ENCODE data around the gene LY6G6F. TPM values are rescaled to one million over a fixed set of nuclear protein-coding genes. Genes with fewer than 3 reads are reported as not detected.

LY6G6F gene
- total RNA-seq, 4 donors from 2014 or later: not detected

DNA sequence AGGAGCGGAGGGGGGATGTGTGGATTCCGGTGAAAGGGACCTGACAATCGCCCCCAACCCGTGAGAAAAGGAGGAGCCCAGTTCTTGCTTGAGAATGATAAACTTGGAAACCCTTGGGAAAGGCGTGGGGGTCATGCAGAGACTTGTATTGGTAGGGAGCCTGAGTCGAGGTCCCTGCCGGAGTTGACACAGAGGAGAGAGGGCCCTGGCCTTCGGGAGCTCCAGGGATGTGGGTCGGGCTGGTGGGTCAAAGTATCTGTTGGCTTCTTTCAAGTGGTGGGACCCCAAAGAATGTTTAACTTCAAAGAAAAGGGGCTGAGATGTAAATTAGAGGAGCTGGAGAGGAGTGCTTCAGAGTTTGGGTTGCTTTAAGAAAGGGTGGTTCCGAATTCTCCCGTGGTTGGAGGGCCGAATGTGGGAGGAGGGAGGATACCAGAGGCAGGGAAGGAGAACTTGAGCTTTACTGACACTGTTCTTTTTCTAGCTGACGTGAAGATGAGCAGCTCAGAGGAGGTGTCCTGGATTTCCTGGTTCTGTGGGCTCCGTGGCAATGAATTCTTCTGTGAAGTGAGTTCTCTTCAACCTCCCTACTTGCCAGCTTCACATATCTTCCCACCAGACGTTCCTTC is 40.2 kb upstream of the LY6G6F start:
- Histone ChIP-seq H3K4me3 (replicated peaks in 1 of 3) (peak overlapping the region; percentile 86 to 99 (median 94)), H3K36me3 (peaks cover 42 to 50% of the 10 kb centered on the region in 2 donors), H3K27ac (peak overlapping the region; percentile 78 to 92 (median 91)), H3K27me3 (no peaks in the 10 kb centered on the region), H3K9me3 (no peaks in the 10 kb centered on the region), H3K4me1 (peaks cover 24 to 25% of the 10 kb centered on the region in 2 donors)
- intact Hi-C loops (cut with DNase I): no loop called here
- DNase-seq: no peak
- WGBS, 2 donors: 5% methylated on average over 15 of the region's 15 CpGs
- TF ChIP-seq POLR2A (IDR thresholded peaks at IDR 0.05): no peak
- TF ChIP-seq, protein P1, sequence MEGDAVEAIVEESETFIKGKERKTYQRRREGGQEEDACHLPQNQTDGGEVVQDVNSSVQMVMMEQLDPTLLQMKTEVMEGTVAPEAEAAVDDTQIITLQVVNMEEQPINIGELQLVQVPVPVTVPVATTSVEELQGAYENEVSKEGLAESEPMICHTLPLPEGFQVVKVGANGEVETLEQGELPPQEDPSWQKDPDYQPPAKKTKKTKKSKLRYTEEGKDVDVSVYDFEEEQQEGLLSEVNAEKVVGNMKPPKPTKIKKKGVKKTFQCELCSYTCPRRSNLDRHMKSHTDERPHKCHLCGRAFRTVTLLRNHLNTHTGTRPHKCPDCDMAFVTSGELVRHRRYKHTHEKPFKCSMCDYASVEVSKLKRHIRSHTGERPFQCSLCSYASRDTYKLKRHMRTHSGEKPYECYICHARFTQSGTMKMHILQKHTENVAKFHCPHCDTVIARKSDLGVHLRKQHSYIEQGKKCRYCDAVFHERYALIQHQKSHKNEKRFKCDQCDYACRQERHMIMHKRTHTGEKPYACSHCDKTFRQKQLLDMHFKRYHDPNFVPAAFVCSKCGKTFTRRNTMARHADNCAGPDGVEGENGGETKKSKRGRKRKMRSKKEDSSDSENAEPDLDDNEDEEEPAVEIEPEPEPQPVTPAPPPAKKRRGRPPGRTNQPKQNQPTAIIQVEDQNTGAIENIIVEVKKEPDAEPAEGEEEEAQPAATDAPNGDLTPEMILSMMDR (IDR thresholded peaks at IDR 0.05): no peak

DNA sequence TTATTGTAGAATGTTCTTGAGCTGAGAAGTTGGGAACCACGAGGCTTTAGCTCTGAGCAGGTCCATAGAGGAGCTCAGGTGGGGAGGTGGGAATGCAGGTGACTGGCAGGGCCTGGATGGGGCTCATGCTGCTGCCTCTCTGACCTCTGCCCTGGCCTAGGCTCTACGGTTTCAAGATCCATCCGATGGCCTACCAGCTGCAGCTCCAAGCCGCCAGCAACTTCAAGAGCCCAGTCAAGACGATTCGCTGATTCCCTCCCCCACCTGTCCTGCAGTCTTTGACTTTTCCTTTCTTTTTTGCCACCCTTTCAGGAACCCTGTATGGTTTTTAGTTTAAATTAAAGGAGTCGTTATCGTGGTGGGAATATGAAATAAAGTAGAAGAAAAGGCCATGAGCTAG is 37.0 kb upstream of the LY6G6F start, which contains the start of gene LY6G5B:
Gene LY6G5B (plus strand): TSS at position 301 of the 400 bp plus-strand sequence. CDS start 975 bp downstream, outside the sequence.
- Histone ChIP-seq H3K27ac (no peak within 1 kb of the TSS), H3K9me3 (no peaks in the 10 kb centered on the region), H3K36me3 (peaks cover 52 to 63% of the 10 kb centered on the region in 2 donors), H3K4me3 (replicated peaks in 1 of 3) (no peak within 1 kb of the TSS), H3K27me3 (no peaks in the 10 kb centered on the region), H3K4me1 (peaks cover 7 to 11% of the 10 kb centered on the region in 2 donors)
- no peak for TF ChIP-seq POLR2A (IDR thresholded peaks at IDR 0.05)
- TF ChIP-seq, protein P1 (IDR thresholded peaks at IDR 0.05): no peak
- intact Hi-C loops (cut with DNase I): loop anchor here (10.0 kb wide), 1 partner anchor 295 kb away; no protein-coding TSS in a partner anchor
- WGBS, 2 donors: 81 to 83% methylated on average over 8 of the region's 8 CpGs
- no peak for DNase-seq

DNA sequence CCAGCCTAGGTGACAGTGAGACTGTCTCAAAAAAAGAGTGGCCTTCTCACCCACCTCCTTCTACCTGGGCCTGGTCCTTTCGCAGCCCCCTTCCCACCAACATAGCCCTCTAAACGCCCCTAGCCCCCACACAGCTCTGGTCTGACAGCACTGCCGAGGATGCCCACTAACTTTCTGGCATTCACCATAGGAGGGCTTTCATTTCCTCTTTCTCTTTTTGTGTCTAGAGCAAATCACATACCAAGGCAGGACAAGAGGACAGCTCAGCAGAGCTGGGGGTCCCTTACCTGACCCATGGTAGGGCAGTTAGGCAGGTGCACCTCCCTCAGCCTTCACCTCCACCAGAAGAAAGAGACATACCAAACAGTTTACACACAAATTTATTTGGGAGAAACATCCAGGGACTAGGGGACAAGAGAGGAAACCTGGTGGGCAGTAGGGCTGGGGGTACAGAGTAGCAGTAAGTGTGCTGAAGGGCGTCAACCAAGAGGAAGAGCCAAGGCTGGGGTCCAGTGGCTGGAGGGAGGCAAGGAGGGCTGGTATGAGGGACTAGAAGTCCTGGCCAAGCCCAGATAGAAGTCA is 30.3 kb upstream of the LY6G6F start:
- Histone ChIP-seq H3K9me3 (no peaks in the 10 kb centered on the region), H3K4me1 (peaks cover 2 to 7% of the 10 kb centered on the region in 2 donors), H3K27me3 (no peaks in the 10 kb centered on the region), H3K4me3 (replicated peaks in 1 of 3) (no peak overlapping the region), H3K27ac (no peak overlapping the region), H3K36me3 (peaks cover 10 to 19% of the 10 kb centered on the region in 2 donors)
- no peak for DNase-seq
- intact Hi-C loops (cut with DNase I): loop anchor here (10.0 kb wide), 1 partner anchor 288 kb away; no protein-coding TSS in a partner anchor
- WGBS, 2 donors: 72 to 81% methylated on average over 4 of the region's 4 CpGs
- no peak for TF ChIP-seq POLR2A (IDR thresholded peaks at IDR 0.05)
- TF ChIP-seq, protein P1 (IDR thresholded peaks at IDR 0.05): no peak

DNA sequence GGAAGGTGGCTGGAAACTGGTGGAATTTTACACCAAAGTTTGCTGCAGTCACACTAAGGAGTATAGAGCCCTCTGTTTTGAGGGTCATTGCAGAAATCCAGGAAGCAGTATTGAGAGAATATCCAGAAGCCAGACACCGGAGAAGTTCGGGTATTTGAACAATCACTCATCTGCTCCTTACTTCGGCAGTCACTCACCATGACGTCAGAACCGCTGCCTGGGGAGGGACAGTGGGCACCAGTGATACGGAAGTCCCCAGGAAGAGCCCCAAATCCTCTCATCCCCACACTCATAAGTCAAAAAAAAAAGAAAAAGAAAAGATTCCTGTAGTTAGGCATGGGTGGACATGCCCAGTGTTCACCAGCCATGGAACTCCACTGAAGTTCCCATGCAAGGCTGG is 29.8 kb upstream of the LY6G6F start:
- H3K9me3 ChIP-seq: no peaks in the 10 kb centered on the region
- no peak for DNase-seq
- intact Hi-C loops (cut with DNase I): loop anchor here (10.0 kb wide), 1 partner anchor 288 kb away; no protein-coding TSS in a partner anchor
- no peaks in the 10 kb centered on the region for H3K27me3 ChIP-seq
- 48 to 66% methylated on average over 6 of the region's 6 CpGs for WGBS, 2 donors
- H3K36me3 ChIP-seq: peaks cover 6 to 14% of the 10 kb centered on the region in 2 donors
- H3K27ac ChIP-seq: no peak overlapping the region
- TF ChIP-seq POLR2A (IDR thresholded peaks at IDR 0.05): no peak
- TF ChIP-seq, protein P1 (IDR thresholded peaks at IDR 0.05): no peak
- no peak overlapping the region for H3K4me3 ChIP-seq (replicated peaks in 1 of 3)
- peaks cover 6 to 12% of the 10 kb centered on the region in 2 donors for H3K4me1 ChIP-seq

DNA sequence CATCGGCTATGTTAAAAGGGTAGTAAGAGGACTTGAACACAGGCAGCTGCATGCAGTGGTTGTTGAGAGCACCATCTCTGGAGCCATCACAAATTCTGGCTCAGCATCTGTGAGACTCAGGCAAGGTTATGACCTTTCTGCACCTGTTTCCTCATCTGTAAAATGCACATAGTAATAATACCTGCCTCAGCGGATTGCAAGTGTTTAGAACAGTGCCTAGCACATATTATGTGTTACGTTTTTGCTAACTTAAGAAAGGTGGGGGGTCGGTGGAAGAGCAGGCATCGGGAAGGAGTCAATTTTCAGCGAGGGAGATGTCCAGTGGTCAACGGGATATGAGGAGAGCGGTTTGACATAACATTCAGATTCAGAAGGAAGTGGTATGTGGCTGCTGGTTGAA is 28.7 kb upstream of the LY6G6F start:
- 71% methylated on average over 8 of the region's 8 CpGs for WGBS, 2 donors
- no peak overlapping the region for H3K27ac ChIP-seq
- no peak overlapping the region for H3K4me3 ChIP-seq (replicated peaks in 1 of 3)
- H3K9me3 ChIP-seq: no peaks in the 10 kb centered on the region
- intact Hi-C loops (cut with DNase I): loop anchor here (10.0 kb wide), 1 partner anchor 287 kb away; no protein-coding TSS in a partner anchor
- DNase-seq: no peak
- no peaks in the 10 kb centered on the region for H3K27me3 ChIP-seq
- peaks cover 0 to 4% of the 10 kb centered on the region in 2 donors for H3K36me3 ChIP-seq
- TF ChIP-seq, protein P1 (IDR thresholded peaks at IDR 0.05): no peak
- no peak for TF ChIP-seq POLR2A (IDR thresholded peaks at IDR 0.05)
- H3K4me1 ChIP-seq: peaks cover 9 to 14% of the 10 kb centered on the region in 2 donors

Measured in thyroid gland (tissue), 4 donors.